ENCODE results near the gene GRM7. TPM values are rescaled to one million over a fixed set of nuclear protein-coding genes. Genes with fewer than 3 reads are reported as not detected.

Gene GRM7
- total RNA-seq, 3 donors from 2014 or later, result 0.59 to 1.3 (median 1.1) TPM

- no peaks in the 10 kb centered on the region for H3K4me1 ChIP-seq
- no peaks in the 10 kb centered on the region for H3K36me3 ChIP-seq
- no peaks in the 10 kb centered on the region for H3K9me3 ChIP-seq
- no peak for DNase-seq (ENCODE audit: low spot score in 2 of 2)
- no peaks in the 10 kb centered on the region for H3K27me3 ChIP-seq
- H3K4me3 ChIP-seq, result no peak overlapping the region
- TF ChIP-seq CTCF (IDR thresholded peaks at IDR 0.05), result no peak
- TF ChIP-seq POLR2AphosphoS5 (IDR thresholded peaks at IDR 0.05), result no peak
- no peak for TF ChIP-seq POLR2A (IDR thresholded peaks at IDR 0.05)
- H3K27ac ChIP-seq, result no peak overlapping the region
- intact Hi-C loops (cut with DNase I; ENCODE audit: low total_unique reads), result no loop called here
Observed at GRCh38 chr3:7740458-7740857, 879.5 kb downstream of the GRM7 start.

GRCh38 chr3:7744850-7745249 is 883.9 kb downstream of the GRM7 start:
- Histone ChIP-seq H3K4me1 (no peaks in the 10 kb centered on the region), H3K4me3 (no peak overlapping the region), H3K27me3 (no peaks in the 10 kb centered on the region), H3K27ac (no peak overlapping the region), H3K36me3 (no peaks in the 10 kb centered on the region), H3K9me3 (no peaks in the 10 kb centered on the region)
- TF ChIP-seq POLR2AphosphoS5 (IDR thresholded peaks at IDR 0.05) (no peak), CTCF (IDR thresholded peaks at IDR 0.05) (no peak), POLR2A (IDR thresholded peaks at IDR 0.05) (no peak)
- intact Hi-C loops (cut with DNase I; ENCODE audit: low total_unique reads), result no loop called here
- no peak for DNase-seq (ENCODE audit: low spot score in 2 of 2)

GRCh38 chr3:7745711-7746110 is 884.8 kb downstream of the GRM7 start:
- H3K27me3 ChIP-seq, result no peaks in the 10 kb centered on the region
- intact Hi-C loops (cut with DNase I; ENCODE audit: low total_unique reads), result no loop called here

GRCh38 chr3:7749931-7750695 is 889.2 kb downstream of the GRM7 start:
- intact Hi-C loops (cut with DNase I; ENCODE audit: low total_unique reads), result no loop called here

More at GRCh38 chr3:7745711-7746110, 884.8 kb downstream of the GRM7 start:
- DNase-seq (ENCODE audit: low spot score in 2 of 2), result no peak
- H3K4me3 ChIP-seq, result no peak overlapping the region
- TF ChIP-seq POLR2A (IDR thresholded peaks at IDR 0.05) (no peak), CTCF (IDR thresholded peaks at IDR 0.05) (no peak), POLR2AphosphoS5 (IDR thresholded peaks at IDR 0.05) (no peak)
- H3K27ac ChIP-seq, result no peak overlapping the region
- no peaks in the 10 kb centered on the region for H3K36me3 ChIP-seq
- no peaks in the 10 kb centered on the region for H3K9me3 ChIP-seq
- H3K4me1 ChIP-seq, result no peaks in the 10 kb centered on the region

More at GRCh38 chr3:7749931-7750695, 889.2 kb downstream of the GRM7 start:
- no peaks in the 10 kb centered on the region for H3K9me3 ChIP-seq
- no peak for DNase-seq (ENCODE audit: low spot score in 2 of 2)
- TF ChIP-seq POLR2A (IDR thresholded peaks at IDR 0.05), result no peak
- TF ChIP-seq POLR2AphosphoS5 (IDR thresholded peaks at IDR 0.05), result no peak
- TF ChIP-seq CTCF (IDR thresholded peaks at IDR 0.05), result no peak
- no peak overlapping the region for H3K4me3 ChIP-seq
- no peaks in the 10 kb centered on the region for H3K36me3 ChIP-seq
- no peaks in the 10 kb centered on the region for H3K27me3 ChIP-seq
- H3K27ac ChIP-seq, result no peak overlapping the region
- H3K4me1 ChIP-seq, result no peaks in the 10 kb centered on the region
